CD14-positive monocyte (primary cell): ENCODE data around the gene SERPINA9. TPM values are rescaled to one million over a fixed set of nuclear protein-coding genes. Genes with fewer than 3 reads are reported as not detected.
A peak's percentile ranks its signal among the peaks of the same experiment; 100 is the strongest.

ENCODE experiments used
- DNase-seq, 3 donors: peaks; one replicate each; pipeline ENCODE4 v3.0.0-alpha.2; 2011 to 2022
- H2AFZ ChIP-seq: 2 replicates; pipeline ENCODE4 v1.6.0; 2012; ENCODE audit warnings: mild to moderate bottlenecking, low read depth, low read length, inconsistent platforms; ENCODE audit not compliant: insufficient read depth, poor library complexity, severe bottlenecking
- H3K27ac ChIP-seq, 2 donors: 1 replicate in 1 of 2; 2 replicates in 1 of 2; pipeline ENCODE4 v1.5.1; 2012 to 2013; ENCODE audit warnings: low read length in 2 of 2, control low read depth in 1 of 2, inconsistent platforms in 1 of 2, low read depth in 1 of 2, mild to moderate bottlenecking in 1 of 2
- H3K27me3 ChIP-seq, 2 donors: one replicate each; pipeline versions ENCODE4 v1.6.0 to v1.6.1; 2011 to 2013; ENCODE audit warnings: low read length in 2 of 2; ENCODE audit not compliant: control insufficient read depth in 2 of 2, insufficient read depth in 2 of 2
- H3K36me3 ChIP-seq, 2 donors: replicated peaks in 1 of 2; 1 replicate in 1 of 2; 2 replicates in 1 of 2; pipeline versions ENCODE4 v1.5.1 to v1.6.1; 2012 to 2013; ENCODE audit warnings: low read length in 2 of 2, control low read depth in 1 of 2, inconsistent platforms in 1 of 2, mild to moderate bottlenecking in 1 of 2; ENCODE audit not compliant: insufficient read depth in 2 of 2, control insufficient read depth in 1 of 2
- H3K4me1 ChIP-seq, 2 donors: 1 replicate in 1 of 2; 2 replicates in 1 of 2; pipeline versions ENCODE4 v1.5.1 to v1.6.1; 2012 to 2013; ENCODE audit warnings: low read length in 2 of 2, control low read depth in 1 of 2, inconsistent platforms in 1 of 2, mild to moderate bottlenecking in 1 of 2, moderate library complexity in 1 of 2; ENCODE audit not compliant: insufficient read depth in 2 of 2, control insufficient read depth in 1 of 2
- H3K4me2 ChIP-seq: replicated peaks from 2 replicates; pipeline ENCODE3; 2012; ENCODE audit warnings: low read length, moderate library complexity, mild to moderate bottlenecking; ENCODE audit not compliant: poor library complexity, severe bottlenecking; ENCODE audit errors: extremely low read depth
- H3K4me3 ChIP-seq, 3 experiments: fragments of 200-600 bp in 1 of 3; sonication (generic) in 1 of 3; replicated peaks in 1 of 3; 1 replicate in 2 of 3; 2 replicates in 1 of 3; pipeline ENCODE4 v1.5.1; 2011 to 2013; ENCODE audit warnings: low read length in 3 of 3, mild to moderate bottlenecking in 3 of 3, control low read depth in 2 of 3, low read depth in 2 of 3, inconsistent platforms in 1 of 3, moderate library complexity in 1 of 3
- H3K79me2 ChIP-seq: 2 replicates; pipeline ENCODE4 v1.6.0; 2012; ENCODE audit warnings: mild to moderate bottlenecking, control low read depth, inconsistent platforms, low read length, moderate library complexity; ENCODE audit not compliant: insufficient read depth
- H3K9ac ChIP-seq: 2 replicates; pipeline ENCODE4 v1.6.0; 2017; ENCODE audit warnings: low read length, mild to moderate bottlenecking; ENCODE audit not compliant: insufficient read depth, poor library complexity, severe bottlenecking
- H3K9me3 ChIP-seq, 2 donors: replicated peaks in 1 of 2; 1 replicate in 1 of 2; 2 replicates in 1 of 2; pipeline versions ENCODE4 v1.5.1 to v1.6.1; 2012 to 2013; ENCODE audit warnings: low read length in 2 of 2, control low read depth in 1 of 2; ENCODE audit not compliant: control insufficient read depth in 1 of 2, insufficient read depth in 1 of 2
- H4K20me1 ChIP-seq: 2 replicates; pipeline ENCODE4 v1.6.0; 2012; ENCODE audit warnings: mild to moderate bottlenecking, low read length, control low read depth, moderate library complexity; ENCODE audit not compliant: insufficient read depth
- H3K27ac Mint-ChIP-seq, 7 donors: one replicate each; pipeline ENCODE4 v1.8.0; 2020; ENCODE audit warnings: mild to moderate bottlenecking in 7 of 7, mixed read lengths in 7 of 7, moderate library complexity in 6 of 7, inconsistent platforms in 2 of 7
- H3K27me3 Mint-ChIP-seq, 3 donors: one replicate each; pipeline ENCODE4 v1.8.0; 2021 to 2022; ENCODE audit warnings: low read depth in 3 of 3, mild to moderate bottlenecking in 3 of 3, mixed read lengths in 3 of 3, moderate library complexity in 3 of 3, inconsistent platforms in 1 of 3
- H3K36me3 Mint-ChIP-seq, 2 donors: one replicate each; pipeline ENCODE4 v1.8.0; 2020; ENCODE audit warnings: mixed read lengths in 2 of 2, inconsistent platforms in 1 of 2, mild to moderate bottlenecking in 1 of 2
- H3K4me1 Mint-ChIP-seq: one replicate; pipeline ENCODE4 v1.8.0; 2020; ENCODE audit warnings: mild to moderate bottlenecking, mixed read lengths
- H3K4me3 Mint-ChIP-seq, 2 donors: one replicate each; pipeline ENCODE4 v1.8.0; 2020; ENCODE audit warnings: mild to moderate bottlenecking in 2 of 2, mixed read lengths in 2 of 2, moderate library complexity in 1 of 2
- H3K9me3 Mint-ChIP-seq, 7 donors: one replicate each; pipeline ENCODE4 v1.8.0; 2020 to 2022; ENCODE audit warnings: mixed read lengths in 7 of 7, mild to moderate bottlenecking in 6 of 7, moderate library complexity in 6 of 7, inconsistent platforms in 2 of 7
- CTCF ChIP-seq: fragments of 200-600 bp; IDR thresholded peaks from one replicate; pipeline ENCODE4 v1.8.0; 2022; ENCODE audit warnings: antibody characterized with exemption, mild to moderate bottlenecking
- WGBS: methylation state at CpG from one replicate; pipeline ENCODE4 v1.1.5; 2013; ENCODE audit warnings: missing lambda C conversion rate; ENCODE audit not compliant: insufficient coverage; 5-methylcytosine and 5-hydroxymethylcytosine counted together
- intact Hi-C, 2 donors: fragments of 100-400 bp; cut with micrococcal nuclease; formaldehyde crosslinking; loops; one replicate each; pipeline versions ENCODE4 v1.15.0 to v1.15.1; 2023
- polyA plus RNA-seq, 3 donors: library from polyadenylated mRNA; depleted of rRNA in 1 of 3; unstranded in 2 of 3; stranded (reverse) in 1 of 3; fragments of 300-500 nt in 2 of 3; fragments of >200 nt in 1 of 3; fragmentation: Illumina TruSeq in 2 of 3; gene quantifications; 1 replicate in 2 of 3; 2 replicates in 1 of 3; pipeline ENCODE4 v1.2.3, GENCODE V29; 2012 to 2021

The SERPINA9 gene
- polyA plus RNA-seq, 3 donors, result not detected

- H3K27ac Mint-ChIP-seq, result peak overlapping the region in 1 of 7 donors; percentile 2
- H3K4me1 Mint-ChIP-seq, result no peaks in the 10 kb centered on the region
- Histone ChIP-seq H3K79me2 (no peaks in the 10 kb centered on the region), H4K20me1 (no peaks in the 10 kb centered on the region), H3K27ac (no peak overlapping the region), H3K4me1 (no peaks in the 10 kb centered on the region), H3K9me3 (no peaks in the 10 kb centered on the region), H3K27me3 (no peaks in the 10 kb centered on the region), H3K36me3 (no peaks in the 10 kb centered on the region), H2AFZ (no peak overlapping the region), H3K9ac (no peak overlapping the region), H3K4me2 (no peak overlapping the region), H3K4me3 (no peak overlapping the region)
- peak overlapping the region in 1 of 2 donors; percentile 29 for H3K4me3 Mint-ChIP-seq
- no peaks in the 10 kb centered on the region for H3K36me3 Mint-ChIP-seq
- DNase-seq, result no peak
- peaks cover 0 to 2% (median 0%) of the 10 kb centered on the region in 7 donors for H3K9me3 Mint-ChIP-seq
- WGBS, result 93% methylated on average over 4 of the region's 4 CpGs
- TF ChIP-seq CTCF, result no peak
- H3K27me3 Mint-ChIP-seq, result peaks cover 5 to 10% (median 6%) of the 10 kb centered on the region in 3 donors
- intact Hi-C loops, result no loop called here
These were observed 29.2 kb upstream of the SERPINA9 start for GRCh38 chr14:94505206-94505605.

- H3K27me3 Mint-ChIP-seq, result peaks cover 2 to 10% (median 5%) of the 10 kb centered on the region in 3 donors
- Histone ChIP-seq H3K9ac (no peak overlapping the region), H3K36me3 (no peaks in the 10 kb centered on the region), H3K4me1 (no peaks in the 10 kb centered on the region), H3K27me3 (no peaks in the 10 kb centered on the region), H3K27ac (no peak overlapping the region), H3K79me2 (no peaks in the 10 kb centered on the region), H2AFZ (no peak overlapping the region), H3K4me3 (no peak overlapping the region), H4K20me1 (no peaks in the 10 kb centered on the region), H3K4me2 (no peak overlapping the region), H3K9me3 (no peaks in the 10 kb centered on the region)
- no peak for TF ChIP-seq CTCF
- no peaks in the 10 kb centered on the region for H3K4me1 Mint-ChIP-seq
- no peak overlapping the region for H3K4me3 Mint-ChIP-seq
- 88% methylated on average over 3 of the region's 16 CpGs for WGBS
- DNase-seq, result no peak
- H3K36me3 Mint-ChIP-seq, result no peaks in the 10 kb centered on the region
- no peak overlapping the region for H3K27ac Mint-ChIP-seq
- H3K9me3 Mint-ChIP-seq, result no peaks in the 10 kb centered on the region
- intact Hi-C loops, result no loop called here
These were observed 25.9 kb upstream of the SERPINA9 start for GRCh38 chr14:94501588-94502516.
